HG03139 (cell line): ENCODE data around the gene OR11G2.
"Not testable (repeated sequence)": the region's sequence is repeated elsewhere in the genome, so short reads cannot be mapped to it uniquely, and the experiment has no call there.

Source experiments
- ATAC-seq: cut with Tn5 transposase; IDR thresholded peaks from one replicate; pipeline ENCODE4 v1.9.1; 2021; ENCODE audit not compliant: unreplicated experiment

OR11G2 gene

GRCh38 chr14:20219033-20219432 lies 28.3 kb downstream of the OR11G2 start:
- no peak for ATAC-seq

- no peak for ATAC-seq
These were observed 32.7 kb downstream of the OR11G2 start, which contains the start of gene OR11H6 for GRCh38 chr14:20223410-20223809. OR11H6 (plus strand) TSS chr14:20223710; CDS start chr14:20223710, 0 bp downstream.

GRCh38 chr14:20228681-20229080 lies 38.0 kb downstream of the OR11G2 start, which contains the start of gene OR11H7:
OR11H7 (plus strand) TSS chr14:20228981.
- ATAC-seq: no peak

GRCh38 chr14:20235415-20235814 lies 44.7 kb downstream of the OR11G2 start:
- not testable (repeated sequence) for ATAC-seq

GRCh38 chr14:20247646-20248246 lies 57.0 kb downstream of the OR11G2 start:
- ATAC-seq: no peak
